Gastroesophageal sphincter (tissue), 3 donors: Measurements from ENCODE around the gene PKHD1.

Experiments
- EP300 ChIP-seq: sonication (generic); formaldehyde crosslinking; IDR thresholded peaks from one replicate; pipeline ENCODE4 v1.6.1; 2017; ENCODE audit warnings: antibody characterized with exemption, mild to moderate bottlenecking
- POLR2A ChIP-seq, 2 donors: fragments of 450-650 bp; IDR thresholded peaks; one replicate each; pipeline ENCODE4 v1.6.1; 2017; ENCODE audit warnings: antibody characterized with exemption in 2 of 2, mild to moderate bottlenecking in 2 of 2, moderate library complexity in 1 of 2
- TF ChIP-seq, protein P1 (sequence below), 4 experiments: fragments of 200-600 bp in 2 of 4; fragments of 450-650 bp in 2 of 4; sonication (generic) in 1 of 4; IDR thresholded peaks; one replicate each; pipeline ENCODE4 v1.5.1; 2017 to 2019; ENCODE audit warnings: antibody characterized with exemption in 4 of 4, mild to moderate bottlenecking in 2 of 4, moderate library complexity in 2 of 4

DNA sequence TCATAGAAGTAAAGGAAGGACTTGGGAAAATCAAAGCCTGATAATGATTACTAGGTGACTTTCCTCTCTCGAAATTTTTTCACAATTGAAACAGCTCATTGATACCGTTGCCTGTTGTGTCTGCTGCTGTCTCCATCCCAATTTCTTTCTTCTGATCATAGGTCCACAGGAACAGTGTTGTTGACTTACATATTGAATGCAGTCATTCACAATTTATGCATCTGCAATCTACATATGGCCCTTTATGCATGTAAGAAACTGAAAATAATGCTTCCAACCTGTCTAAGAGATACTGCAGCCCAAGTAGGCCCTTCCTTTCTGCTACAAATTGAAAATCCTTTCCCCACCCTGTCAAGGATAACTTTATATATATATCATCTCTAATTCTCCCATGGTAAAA lies 381.3 kb downstream of the PKHD1 start:
- TF ChIP-seq EP300 (no peak), POLR2A (IDR thresholded peaks at IDR 0.05) (no peak)
- TF ChIP-seq, protein P1, sequence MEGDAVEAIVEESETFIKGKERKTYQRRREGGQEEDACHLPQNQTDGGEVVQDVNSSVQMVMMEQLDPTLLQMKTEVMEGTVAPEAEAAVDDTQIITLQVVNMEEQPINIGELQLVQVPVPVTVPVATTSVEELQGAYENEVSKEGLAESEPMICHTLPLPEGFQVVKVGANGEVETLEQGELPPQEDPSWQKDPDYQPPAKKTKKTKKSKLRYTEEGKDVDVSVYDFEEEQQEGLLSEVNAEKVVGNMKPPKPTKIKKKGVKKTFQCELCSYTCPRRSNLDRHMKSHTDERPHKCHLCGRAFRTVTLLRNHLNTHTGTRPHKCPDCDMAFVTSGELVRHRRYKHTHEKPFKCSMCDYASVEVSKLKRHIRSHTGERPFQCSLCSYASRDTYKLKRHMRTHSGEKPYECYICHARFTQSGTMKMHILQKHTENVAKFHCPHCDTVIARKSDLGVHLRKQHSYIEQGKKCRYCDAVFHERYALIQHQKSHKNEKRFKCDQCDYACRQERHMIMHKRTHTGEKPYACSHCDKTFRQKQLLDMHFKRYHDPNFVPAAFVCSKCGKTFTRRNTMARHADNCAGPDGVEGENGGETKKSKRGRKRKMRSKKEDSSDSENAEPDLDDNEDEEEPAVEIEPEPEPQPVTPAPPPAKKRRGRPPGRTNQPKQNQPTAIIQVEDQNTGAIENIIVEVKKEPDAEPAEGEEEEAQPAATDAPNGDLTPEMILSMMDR (IDR thresholded peaks at IDR 0.05) = no peak
